ENCODE data around the gene EIF3K.

EIF3K gene

GRCh38 chr19:38650172-38650775, 31.3 kb downstream of the EIF3K start:
- peak; percentile 54 for DNase-seq (ENCODE audit: low read depth)

- DNase-seq (ENCODE audit: low read depth), result peak; percentile 89
Observed at GRCh38 chr19:38650911-38651584, 32.1 kb downstream of the EIF3K start.

GRCh38 chr19:38653028-38653571, 34.1 kb downstream of the EIF3K start:
- DNase-seq (ENCODE audit: low read depth), result no peak

- peak; percentile 56 for DNase-seq (ENCODE audit: low read depth)
Observed at GRCh38 chr19:38654628-38655055, 35.7 kb downstream of the EIF3K start.

DNA sequence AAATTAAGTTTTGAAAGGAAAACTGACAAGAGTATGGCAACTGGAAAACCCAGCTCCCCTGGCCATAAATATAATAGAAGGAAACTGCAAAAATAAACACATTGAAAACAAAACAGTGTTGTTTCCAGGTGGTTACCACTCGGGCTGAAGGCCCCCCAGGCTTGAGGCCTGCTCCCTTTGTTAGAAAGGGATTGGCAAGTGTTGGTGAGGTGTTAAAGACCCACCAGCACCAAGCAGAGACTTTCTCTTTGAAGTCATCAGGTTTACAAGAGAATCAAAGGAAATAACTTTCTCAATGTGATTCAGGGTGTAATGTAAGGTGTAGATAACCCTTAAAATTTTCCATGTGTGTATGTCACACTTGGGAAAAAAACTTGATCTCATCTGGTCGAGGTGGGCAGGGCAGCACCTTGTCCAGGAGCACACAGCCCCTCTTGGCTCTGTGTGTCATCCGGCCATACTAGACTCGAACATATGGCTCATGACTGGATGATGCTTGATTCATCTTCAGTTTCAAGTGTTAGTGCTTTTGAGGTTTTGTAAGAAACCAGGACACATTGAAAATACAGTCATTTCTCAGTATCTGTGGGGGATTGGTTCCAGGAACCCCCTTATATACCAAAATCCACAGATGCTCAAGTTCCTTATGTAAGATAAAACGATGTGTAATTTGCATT, 36.3 kb downstream of the EIF3K start:
- peak; percentile 81 for DNase-seq (ENCODE audit: low read depth)

DNA sequence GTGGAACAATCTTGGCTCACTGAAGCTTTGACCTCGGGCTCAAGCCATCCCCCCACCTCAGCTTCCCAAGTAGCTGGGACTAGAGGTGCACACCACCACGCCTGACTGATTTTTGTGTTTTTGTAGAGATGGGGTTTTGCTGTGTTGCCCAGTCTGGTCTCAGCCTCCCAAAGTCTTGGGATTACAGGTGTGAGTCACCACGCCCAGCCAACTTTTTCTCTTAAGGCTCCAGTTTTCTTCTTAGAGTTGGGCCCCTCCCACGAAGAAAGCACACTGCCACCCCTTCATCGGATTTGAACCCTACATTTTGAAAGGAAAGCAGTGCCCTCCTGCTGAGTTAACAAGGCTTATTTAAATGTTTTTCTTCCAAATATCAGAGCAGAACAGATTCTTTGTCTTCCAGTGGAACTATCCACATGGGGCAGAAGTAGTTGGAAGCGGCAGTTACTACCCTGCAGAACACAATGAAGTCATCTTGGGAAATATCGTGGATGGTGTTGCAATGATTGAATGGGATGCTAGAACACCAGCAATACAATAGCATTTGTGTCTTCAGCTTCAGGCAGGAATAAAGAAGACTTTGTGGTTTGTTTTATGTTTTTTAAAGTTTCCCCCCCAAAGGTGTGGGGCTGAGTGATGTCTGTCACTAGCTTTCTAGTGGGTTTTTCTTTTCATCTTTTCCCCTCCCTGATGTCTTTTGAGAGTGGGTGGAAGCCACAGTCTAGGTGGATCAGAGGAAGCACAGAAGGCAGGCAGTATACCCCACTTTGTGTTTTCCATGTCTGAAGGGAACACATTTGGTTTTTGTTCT, 37.4 kb downstream of the EIF3K start:
- peak; percentile 71 for DNase-seq (ENCODE audit: low read depth)

DNA sequence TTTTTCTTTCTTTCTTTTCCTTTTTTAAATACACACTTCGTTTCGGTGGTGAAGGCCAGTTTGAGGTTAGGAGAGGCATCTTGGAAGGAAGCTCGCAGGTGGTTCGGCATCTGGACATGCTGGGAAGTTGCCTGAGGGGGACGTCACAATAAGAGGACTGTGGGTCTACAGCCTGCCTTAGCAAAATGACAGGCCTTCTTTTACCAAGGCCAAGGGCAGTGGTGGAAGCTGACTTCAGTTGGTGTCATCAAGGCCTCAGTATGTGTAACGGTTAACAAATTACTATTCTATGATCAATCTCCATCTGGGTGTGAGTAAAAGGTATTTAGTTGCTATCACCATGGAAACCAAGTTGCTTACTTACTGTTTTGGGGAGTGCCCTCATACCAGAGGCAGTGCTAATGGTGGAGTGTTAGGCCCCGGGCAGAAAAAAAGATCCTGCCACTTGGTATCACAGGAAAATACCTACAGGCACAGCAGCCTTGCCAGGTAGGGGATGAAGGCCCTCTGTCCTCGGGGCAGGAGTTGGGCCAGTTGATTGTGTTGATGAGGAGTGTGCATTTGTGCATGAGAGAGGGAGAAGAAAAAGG, 38.7 kb downstream of the EIF3K start:
- DNase-seq (ENCODE audit: low read depth), result peak; percentile 99

- peak; percentile 99 for DNase-seq (ENCODE audit: low read depth)
Observed at GRCh38 chr19:38658462-38659306, 39.7 kb downstream of the EIF3K start.

GRCh38 chr19:38660724-38661123, 41.7 kb downstream of the EIF3K start:
- DNase-seq (ENCODE audit: low read depth), result no peak

- DNase-seq (ENCODE audit: low read depth), result no peak
Observed at GRCh38 chr19:38661136-38661535, 42.1 kb downstream of the EIF3K start.

DNA sequence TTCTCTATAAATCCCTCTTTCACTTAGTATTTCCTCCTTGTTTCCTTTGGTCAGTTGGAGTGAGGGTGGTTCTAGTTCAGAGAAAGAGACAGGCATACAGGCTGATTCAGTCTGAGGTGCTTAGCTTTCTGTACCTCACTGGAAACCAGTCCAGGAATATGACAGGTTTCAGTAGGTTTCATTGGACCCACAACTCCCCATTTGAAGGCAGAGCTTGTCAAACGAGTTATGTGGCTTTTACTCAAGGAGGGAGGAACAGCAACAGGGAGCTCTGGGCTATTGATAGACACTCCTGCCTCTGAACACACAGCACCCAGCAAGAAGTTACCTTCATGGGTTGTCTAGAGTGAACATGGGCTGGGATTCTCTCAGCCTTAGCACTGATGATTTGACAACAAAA, 43.0 kb downstream of the EIF3K start:
- no peak for DNase-seq (ENCODE audit: low read depth)

DNA sequence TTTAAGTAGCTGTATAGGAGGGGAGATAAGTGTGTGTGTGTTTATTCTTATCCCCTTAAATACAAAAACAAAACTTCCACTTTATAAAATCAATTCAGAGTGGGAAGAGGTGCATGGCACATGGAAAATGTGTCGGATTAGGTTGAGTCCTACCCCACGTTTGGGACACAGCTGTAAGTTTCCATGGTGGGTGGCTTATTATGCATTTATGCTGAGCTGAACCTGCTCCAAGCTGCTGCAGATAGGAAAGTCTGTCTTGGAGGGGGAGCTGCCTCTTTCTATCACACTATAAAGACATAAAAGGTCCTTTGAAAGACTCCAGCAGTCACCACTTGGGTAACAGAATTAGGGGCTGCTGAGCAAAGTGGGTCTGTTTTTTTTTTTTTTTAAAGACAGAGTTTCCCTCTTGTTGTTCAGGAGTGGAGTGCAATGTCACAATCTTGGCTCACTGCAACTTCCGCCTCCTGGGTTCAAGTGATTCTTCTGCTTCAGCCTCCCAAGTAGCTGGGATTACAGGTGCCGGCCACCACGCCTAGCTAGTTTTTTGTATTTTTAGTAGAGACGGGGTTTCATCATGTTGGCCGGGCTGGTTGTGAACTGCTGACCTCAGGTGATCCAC, 43.7 kb downstream of the EIF3K start:
- DNase-seq (ENCODE audit: low read depth), result no peak

- DNase-seq (ENCODE audit: low read depth), result no peak
Observed at GRCh38 chr19:38663156-38663651, 44.2 kb downstream of the EIF3K start.

DNA sequence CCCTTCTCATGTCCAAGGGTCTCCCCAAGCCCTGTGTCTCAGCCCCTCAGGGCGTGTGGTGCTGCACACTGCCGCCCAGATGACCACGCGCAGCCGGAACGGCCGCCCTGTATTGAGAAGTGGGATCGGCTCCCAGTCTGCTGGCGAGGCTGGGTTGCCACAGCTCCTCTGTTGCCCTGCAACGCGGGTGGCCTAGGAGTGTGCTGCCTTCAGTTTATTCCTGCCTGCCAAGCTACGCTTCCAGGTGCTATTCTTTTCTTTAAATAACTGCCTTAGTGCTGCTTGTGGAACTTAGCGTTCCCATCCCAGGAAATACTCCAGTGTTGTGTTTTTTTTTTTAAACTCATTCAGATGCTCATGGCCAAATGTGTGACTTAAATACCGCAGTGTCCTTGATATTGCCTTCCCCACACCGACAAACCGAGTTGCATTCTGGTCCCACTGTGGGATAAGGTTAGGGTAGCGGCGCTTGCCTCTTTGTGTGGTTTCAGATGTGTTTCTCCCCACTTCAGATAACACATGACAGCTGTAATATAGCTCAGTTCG, 45.0 kb downstream of the EIF3K start:
- DNase-seq (ENCODE audit: low read depth), result no peak

DNA sequence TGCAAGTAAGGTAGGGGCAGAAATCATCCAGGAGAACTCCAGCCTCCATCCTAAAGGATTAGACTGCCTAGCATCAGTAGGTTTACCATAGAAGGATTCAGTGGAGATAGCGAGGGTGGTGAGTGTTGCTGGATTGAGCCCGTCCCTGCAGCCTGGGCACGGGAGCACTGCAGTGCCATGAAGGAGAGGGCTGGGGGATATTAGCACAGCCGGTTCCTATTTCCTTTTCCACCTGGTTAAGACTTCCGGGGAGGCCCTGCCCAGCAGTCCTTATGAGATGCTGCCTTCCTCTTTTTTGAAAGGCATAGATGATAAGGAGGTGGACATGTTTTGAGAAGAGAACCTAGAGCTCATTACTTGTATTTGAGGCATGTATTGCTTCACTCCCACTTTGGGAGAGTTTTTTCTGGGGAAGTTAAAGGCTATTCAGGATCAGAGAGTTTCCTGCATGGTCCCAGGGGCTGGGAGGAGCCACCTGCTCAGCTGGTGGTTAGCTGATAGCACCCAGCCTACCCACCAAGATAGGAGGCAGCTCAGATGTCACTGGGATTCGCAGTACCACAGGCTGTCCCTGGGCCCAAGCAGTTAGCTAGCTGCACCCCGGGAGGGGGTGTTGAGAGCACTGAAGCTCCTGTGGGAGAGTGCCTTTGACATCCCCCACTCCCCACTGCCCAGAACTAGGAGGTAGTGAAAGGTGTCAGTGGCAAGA, 45.7 kb downstream of the EIF3K start:
- no peak for DNase-seq (ENCODE audit: low read depth)

DNA sequence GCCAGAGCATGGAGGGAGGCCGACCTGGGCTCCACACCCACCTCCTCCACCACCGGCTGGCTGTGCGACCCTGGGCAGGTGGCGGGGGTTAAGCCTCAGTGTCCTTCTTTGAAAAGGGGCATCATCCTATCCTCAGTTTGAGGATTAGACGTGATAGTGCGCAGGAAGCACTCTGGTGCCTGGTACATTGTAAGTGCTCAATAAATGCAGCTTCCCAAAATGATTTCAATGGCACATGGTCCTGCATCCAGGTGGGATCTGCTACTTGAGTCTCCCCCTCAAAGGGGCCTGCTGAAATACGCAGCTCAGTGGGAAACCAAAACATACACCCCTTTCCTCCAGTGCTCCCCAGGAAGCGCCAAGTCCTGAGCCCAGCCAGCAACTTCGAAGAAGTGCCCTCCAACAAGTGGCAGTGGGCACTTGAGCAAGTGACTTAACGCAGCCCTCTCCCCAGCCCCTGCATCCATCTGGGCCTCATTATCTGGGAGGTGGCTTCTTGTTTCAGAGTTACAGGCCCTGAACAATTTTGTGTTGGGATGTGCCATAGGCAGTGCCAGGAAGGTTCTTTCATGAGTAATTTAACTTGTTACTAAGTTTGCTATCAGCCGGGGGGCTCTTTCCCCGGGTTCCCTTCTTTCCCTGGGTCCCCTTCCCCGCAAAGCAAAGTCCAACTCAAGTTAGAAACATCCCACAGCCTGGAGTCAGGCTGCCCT, 46.4 kb downstream of the EIF3K start:
- no peak for DNase-seq (ENCODE audit: low read depth)

DNA sequence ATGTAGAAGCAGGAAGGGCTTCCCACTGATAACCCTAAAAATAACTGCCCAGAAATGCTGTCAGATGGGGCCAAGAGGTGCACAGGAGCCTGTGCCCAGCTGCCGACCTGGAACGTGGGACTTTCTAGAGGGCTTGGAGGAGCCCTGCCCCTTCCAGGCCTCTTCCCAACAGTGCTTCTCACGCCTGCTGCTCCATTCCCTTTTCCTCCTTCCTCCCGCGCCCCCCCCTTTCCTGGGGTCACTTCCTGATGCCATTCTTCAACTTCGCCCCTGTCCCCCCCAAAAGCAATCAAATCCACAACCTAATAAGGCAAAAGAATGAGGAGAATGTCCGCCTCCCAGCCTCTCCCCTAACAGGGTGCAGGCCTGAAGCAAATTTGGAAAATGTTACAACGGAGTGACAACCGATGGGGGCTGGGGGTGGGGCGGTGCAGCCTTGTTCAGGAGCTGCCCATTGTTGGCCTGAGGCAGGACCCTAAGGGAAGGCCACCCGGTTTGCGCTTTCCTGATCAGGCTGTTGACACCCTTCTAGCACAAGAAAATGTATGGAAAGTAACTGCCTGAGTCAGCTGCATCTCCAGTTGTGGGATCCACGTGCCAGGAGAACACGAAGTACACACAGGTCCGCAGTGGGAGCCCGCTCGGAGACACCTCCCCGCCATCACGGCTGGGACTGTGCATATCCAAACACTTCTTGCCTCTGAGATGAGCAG, 47.1 kb downstream of the EIF3K start:
- peak; percentile 59 for DNase-seq (ENCODE audit: low read depth)
